SK-N-MC (cell line): Measurements from ENCODE around the gene LRRTM4.

Experiments used
- DNase-seq: peaks from one replicate; pipeline ENCODE4 v3.0.0-alpha.2; 2011; ENCODE audit warnings: low read depth, low spot score
- H3K27ac ChIP-seq: fragments of 200-600 bp; sonication (generic); 2 replicates; pipeline ENCODE4 v1.5.1; 2016; ENCODE audit warnings: mixed run types
- H3K36me3 ChIP-seq: fragments of 200-600 bp; sonication (generic); 2 replicates; pipeline ENCODE4 v1.6.1; 2017; ENCODE audit warnings: antibody characterized with exemption, low read length, mixed read lengths; ENCODE audit not compliant: insufficient read depth
- H3K4me3 ChIP-seq: fragments of 200-600 bp; sonication (generic); 2 replicates; pipeline ENCODE4 v1.5.1; 2016
- H3K9ac ChIP-seq: fragments of 200-600 bp; sonication (generic); 2 replicates; pipeline ENCODE4 v1.8.0; 2017; ENCODE audit warnings: mixed run types, mixed read lengths; ENCODE audit not compliant: insufficient read length
- H3K9me3 ChIP-seq: fragments of 200-600 bp; sonication (generic); 2 replicates; pipeline ENCODE4 v1.6.1; 2017; ENCODE audit warnings: low read depth, mild to moderate bottlenecking, antibody characterized with exemption, low read length, moderate library complexity, mixed read lengths
- EZH2 ChIP-seq: fragments of 200-600 bp; sonication (generic); IDR thresholded peaks from one replicate; pipeline ENCODE4 v1.6.1; 2017; ENCODE audit warnings: antibody characterized with exemption
- FOXP2 ChIP-seq: optimal IDR thresholded peaks from 2 replicates; pipeline ENCODE3; 2011; ENCODE audit warnings: mild to moderate bottlenecking, moderate library complexity; ENCODE audit not compliant: insufficient read depth; ENCODE audit errors: extremely low read length, control extremely low read depth
- POLR2AphosphoS5 ChIP-seq: IDR thresholded peaks from 2 replicates; pipeline ENCODE4 v1.6.1; 2012; ENCODE audit warnings: mild to moderate bottlenecking, low read depth, low read length, borderline replicate concordance

The LRRTM4 gene

DNA sequence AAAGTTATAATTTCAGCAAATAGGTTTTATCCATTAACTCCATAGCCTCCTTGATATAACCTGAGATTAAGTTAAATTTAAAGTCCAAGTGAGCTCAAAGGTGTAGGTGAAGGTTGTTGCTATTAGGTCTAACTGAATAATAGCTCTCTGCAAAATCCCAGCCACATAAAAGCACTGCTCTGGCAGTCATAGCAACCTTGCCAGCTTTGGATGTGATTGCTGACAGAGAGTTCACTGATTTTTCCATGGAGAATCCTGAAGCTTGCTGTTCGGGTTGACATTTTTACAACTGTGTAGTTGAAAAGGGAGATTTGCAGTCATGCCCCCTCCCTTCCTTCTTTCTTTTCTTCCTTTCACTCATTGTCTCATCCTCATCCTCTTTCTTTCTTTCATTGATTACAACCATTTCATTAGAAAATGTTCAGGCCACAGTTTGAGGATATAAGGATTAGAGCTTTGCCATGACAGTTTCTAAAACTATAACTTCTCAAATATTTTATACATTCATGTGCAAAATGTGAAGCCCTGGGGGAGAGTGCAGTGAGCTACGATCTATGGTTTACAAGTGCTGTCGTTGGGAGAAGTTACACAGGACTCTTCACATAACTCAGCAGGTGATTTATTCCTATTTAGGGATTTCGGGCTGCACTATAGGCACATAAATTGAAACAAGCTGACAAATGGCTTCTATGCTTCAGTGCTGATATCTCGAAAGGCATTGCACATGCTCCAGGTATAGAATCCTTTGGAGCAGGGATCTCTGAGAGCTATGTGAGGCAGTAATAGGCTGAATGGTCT, 193.8 kb downstream of the LRRTM4 start:
- peak overlapping the region; percentile 68 for H3K4me3 ChIP-seq
- peak overlapping the region; percentile 37 for H3K9ac ChIP-seq
- TF ChIP-seq EZH2: no peak
- no peak for TF ChIP-seq FOXP2
- TF ChIP-seq POLR2AphosphoS5: no peak
- H3K36me3 ChIP-seq: no peaks in the 10 kb centered on the region
- H3K27ac ChIP-seq: no peak overlapping the region
- peak; percentile 22 for DNase-seq
- no peaks in the 10 kb centered on the region for H3K9me3 ChIP-seq

DNA sequence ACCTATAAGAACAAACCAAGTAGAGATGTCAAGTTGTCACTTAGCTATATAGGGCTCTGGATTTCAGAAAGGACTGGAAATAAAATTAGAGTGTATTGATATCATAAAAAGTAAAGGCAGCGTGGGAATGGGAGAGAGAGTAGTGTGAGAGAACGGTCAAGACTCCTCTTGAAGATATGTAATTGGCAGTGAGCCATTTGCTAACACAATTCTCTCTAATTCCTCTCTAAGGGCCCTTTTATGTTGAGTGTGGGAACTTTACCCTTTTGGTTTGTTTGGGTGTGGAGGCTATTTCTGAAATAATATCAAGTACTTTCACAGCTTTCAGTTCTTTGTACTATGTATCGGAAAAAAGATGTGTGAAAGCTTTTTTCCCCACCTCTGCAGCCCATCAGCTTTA, 196.8 kb downstream of the LRRTM4 start:
- Histone ChIP-seq H3K9ac (no peak overlapping the region), H3K27ac (no peak overlapping the region), H3K4me3 (no peak overlapping the region), H3K36me3 (no peaks in the 10 kb centered on the region), H3K9me3 (no peaks in the 10 kb centered on the region)
- DNase-seq: no peak
- no peak for TF ChIP-seq POLR2AphosphoS5

DNA sequence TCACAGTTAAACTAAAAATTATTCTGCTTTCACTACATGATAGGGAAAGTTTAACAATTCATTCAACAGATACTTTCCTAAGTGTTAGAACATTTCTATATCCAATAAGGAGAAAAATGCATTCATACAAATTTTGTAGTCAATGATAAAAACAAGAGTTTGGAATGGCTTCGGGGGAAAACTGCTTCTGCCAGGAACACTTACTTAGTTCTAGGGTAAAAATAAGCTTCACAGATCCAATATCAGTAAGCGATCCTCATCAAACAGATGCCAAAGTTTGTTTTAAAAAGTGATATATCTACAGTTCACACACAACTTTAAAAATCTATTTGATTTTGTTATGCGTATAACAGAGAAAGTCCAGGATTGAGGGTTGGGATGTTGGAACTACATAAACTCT, 199.7 kb downstream of the LRRTM4 start:
- no peak for DNase-seq
- no peaks in the 10 kb centered on the region for H3K9me3 ChIP-seq
- TF ChIP-seq EZH2 (no peak), FOXP2 (no peak), POLR2AphosphoS5 (no peak)
- no peak overlapping the region for H3K27ac ChIP-seq
- H3K4me3 ChIP-seq: no peak overlapping the region
- no peaks in the 10 kb centered on the region for H3K36me3 ChIP-seq
- no peak overlapping the region for H3K9ac ChIP-seq

DNA sequence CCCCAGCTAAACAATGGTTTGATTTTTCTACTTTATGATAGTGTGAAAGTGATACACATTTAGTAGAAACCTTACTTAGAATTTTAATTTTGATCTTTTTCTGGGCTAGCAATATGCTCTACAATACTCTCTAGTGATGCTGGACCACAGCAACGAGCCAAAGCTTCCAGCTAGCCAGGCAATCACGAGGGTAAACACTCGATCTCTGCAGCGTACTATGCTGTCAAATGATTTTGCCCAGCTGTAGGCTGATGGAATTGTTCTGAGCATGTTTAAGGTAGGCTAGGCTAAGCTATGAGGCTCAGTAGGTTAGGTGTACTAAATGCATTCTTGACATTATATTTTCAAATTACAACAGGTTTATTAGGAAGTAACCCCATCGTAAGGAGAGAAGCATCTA, 207.5 kb downstream of the LRRTM4 start:
- H3K27ac ChIP-seq: no peak overlapping the region
- no peak for DNase-seq
- H3K9me3 ChIP-seq: no peaks in the 10 kb centered on the region
- TF ChIP-seq POLR2AphosphoS5: no peak
- TF ChIP-seq FOXP2: no peak
- no peak for TF ChIP-seq EZH2
- H3K36me3 ChIP-seq: no peaks in the 10 kb centered on the region
- H3K9ac ChIP-seq: no peak overlapping the region
- no peak overlapping the region for H3K4me3 ChIP-seq

DNA sequence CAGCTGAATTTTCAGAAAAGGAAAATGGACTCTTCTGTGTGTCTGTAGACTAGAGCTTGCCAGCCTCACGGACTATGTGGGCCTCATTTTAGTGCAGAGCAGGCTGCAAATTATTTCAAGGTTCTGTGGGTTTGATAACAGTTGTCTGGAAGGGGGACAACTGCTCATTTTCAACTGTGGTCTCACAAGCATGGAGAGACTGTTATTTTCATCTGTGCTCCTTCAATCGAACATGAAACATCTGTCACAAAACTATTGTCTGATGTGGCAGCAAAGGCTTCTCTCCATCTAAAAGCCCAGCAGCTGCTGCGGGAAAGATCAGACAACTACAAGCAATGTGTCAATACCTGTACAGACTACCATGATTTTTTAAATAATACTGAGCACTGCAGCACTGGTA, 211.8 kb downstream of the LRRTM4 start:
- H3K27ac ChIP-seq: no peak overlapping the region
- no peak overlapping the region for H3K9ac ChIP-seq
- H3K4me3 ChIP-seq: no peak overlapping the region
- no peak for DNase-seq
- H3K36me3 ChIP-seq: no peaks in the 10 kb centered on the region
- H3K9me3 ChIP-seq: no peaks in the 10 kb centered on the region
- TF ChIP-seq POLR2AphosphoS5: no peak
- no peak for TF ChIP-seq EZH2
- TF ChIP-seq FOXP2: no peak

DNA sequence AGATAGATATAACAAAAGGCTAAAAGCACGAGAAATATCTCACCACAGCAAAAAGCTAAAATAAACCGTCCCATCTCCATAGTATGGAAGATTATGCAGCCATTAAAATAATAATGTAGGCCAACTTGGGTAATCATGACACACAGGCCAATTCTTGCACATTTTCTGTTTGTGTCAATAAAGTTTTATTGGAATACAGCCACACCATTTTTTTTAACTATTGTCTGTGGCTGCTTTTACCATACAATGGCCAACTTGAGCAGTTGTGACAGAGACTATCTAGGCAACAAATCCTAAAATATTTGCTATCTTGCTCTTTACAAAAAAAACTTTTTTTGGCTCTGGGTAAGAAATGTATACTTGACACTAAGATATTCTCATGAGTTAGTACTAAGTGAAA, 212.5 kb downstream of the LRRTM4 start:
- H3K9ac ChIP-seq: no peak overlapping the region
- H3K4me3 ChIP-seq: no peak overlapping the region
- H3K9me3 ChIP-seq: no peaks in the 10 kb centered on the region
- DNase-seq: no peak
- H3K36me3 ChIP-seq: no peaks in the 10 kb centered on the region
- TF ChIP-seq FOXP2: no peak
- no peak overlapping the region for H3K27ac ChIP-seq

DNA sequence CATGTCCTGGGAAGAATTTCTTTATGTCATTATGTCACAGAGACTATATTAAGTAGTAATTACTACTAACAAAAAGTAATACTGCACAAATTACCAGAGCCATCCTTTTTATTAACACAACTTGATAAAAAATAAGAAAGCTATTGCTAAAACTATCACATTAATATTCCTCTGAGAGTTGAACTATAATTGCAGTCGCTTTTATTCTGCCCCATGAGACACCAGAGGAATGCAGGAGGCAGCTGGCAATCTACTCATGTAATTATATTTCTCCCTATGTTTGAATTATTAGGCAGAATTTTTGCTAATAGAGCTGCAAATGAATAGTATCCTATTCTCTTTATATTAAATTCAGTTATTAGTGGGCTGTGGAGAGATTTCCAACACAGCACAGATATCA, 220.7 kb downstream of the LRRTM4 start:
- DNase-seq: no peak
- H3K9ac ChIP-seq: no peak overlapping the region
- TF ChIP-seq EZH2: no peak
- TF ChIP-seq POLR2AphosphoS5: no peak
- TF ChIP-seq FOXP2: no peak
- no peak overlapping the region for H3K4me3 ChIP-seq
- no peaks in the 10 kb centered on the region for H3K36me3 ChIP-seq
- H3K9me3 ChIP-seq: no peaks in the 10 kb centered on the region
- no peak overlapping the region for H3K27ac ChIP-seq

DNA sequence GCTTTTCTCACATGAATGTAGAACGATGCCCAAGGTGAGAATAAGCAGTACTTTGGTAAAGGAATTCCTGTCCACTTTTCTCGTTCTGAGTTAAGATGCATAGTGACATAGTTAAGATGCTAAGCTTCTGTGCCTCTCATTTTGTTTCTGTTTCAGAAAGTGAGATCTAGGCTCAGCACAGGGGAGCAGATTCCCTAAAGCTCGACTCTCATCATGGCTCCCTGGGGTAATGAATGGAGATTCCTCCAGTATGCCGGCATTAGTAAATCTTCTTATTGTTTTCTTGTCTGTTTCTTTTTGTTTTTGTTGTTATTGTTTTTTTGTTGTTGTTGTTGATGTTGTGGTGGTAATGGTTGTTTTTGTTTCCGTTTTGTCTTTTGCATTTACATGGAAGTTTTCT, 225.4 kb downstream of the LRRTM4 start:
- TF ChIP-seq FOXP2 (no peak), EZH2 (no peak), POLR2AphosphoS5 (no peak)
- Histone ChIP-seq H3K27ac (no peak overlapping the region), H3K9ac (no peak overlapping the region), H3K9me3 (no peaks in the 10 kb centered on the region), H3K36me3 (no peaks in the 10 kb centered on the region), H3K4me3 (no peak overlapping the region)
- no peak for DNase-seq

DNA sequence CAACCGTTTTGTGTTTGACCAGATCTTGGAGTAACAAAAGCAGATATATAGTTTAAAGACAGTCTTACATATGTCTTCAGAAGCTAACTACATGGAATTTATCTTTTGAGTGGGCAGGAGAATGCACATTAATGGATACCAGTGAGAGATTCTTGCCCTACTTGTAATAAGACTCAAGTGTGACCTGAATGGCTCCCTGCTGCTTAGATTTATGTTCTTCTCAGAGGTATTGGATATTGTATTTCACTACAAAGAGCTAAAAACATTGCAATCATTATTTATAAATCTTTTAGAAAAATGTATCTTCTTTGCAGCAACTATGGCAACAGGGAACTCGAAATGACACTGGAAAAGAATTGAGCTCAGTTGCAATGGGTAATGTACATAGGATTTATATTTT, 227.7 kb downstream of the LRRTM4 start:
- H3K9ac ChIP-seq: no peak overlapping the region
- H3K36me3 ChIP-seq: no peaks in the 10 kb centered on the region
- H3K9me3 ChIP-seq: no peaks in the 10 kb centered on the region
- H3K4me3 ChIP-seq: no peak overlapping the region
- TF ChIP-seq POLR2AphosphoS5 (no peak), EZH2 (no peak), FOXP2 (no peak)
- no peak for DNase-seq
- H3K27ac ChIP-seq: no peak overlapping the region

DNA sequence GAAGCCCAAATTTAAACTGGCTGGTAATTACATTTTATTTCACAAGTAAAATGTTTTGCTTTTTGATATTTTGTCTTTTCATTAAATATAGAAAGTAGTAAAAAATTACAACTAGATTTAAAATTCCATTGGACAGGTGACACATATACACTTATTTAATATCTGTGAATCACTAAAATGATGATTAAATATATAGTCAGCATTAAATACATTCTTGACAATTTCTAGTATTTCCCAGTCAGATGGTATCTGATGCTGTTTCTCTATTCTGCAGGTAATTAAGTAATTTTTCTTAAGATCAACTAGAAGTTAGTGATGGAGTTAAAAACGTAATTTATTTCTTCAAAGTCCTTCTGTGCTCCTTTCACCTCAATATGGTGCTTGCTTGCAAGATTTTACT, 237.8 kb downstream of the LRRTM4 start:
- no peak for DNase-seq
- no peak overlapping the region for H3K4me3 ChIP-seq
- no peak overlapping the region for H3K27ac ChIP-seq
- TF ChIP-seq POLR2AphosphoS5 (no peak), EZH2 (no peak), FOXP2 (no peak)
- no peaks in the 10 kb centered on the region for H3K36me3 ChIP-seq
- no peak overlapping the region for H3K9ac ChIP-seq
- no peaks in the 10 kb centered on the region for H3K9me3 ChIP-seq
